Measurements from ENCODE around the gene TTR.

TTR gene

GRCh38 chr18:31612124-31612523 lies 20.4 kb downstream of the TTR start:
- H2BK5ac ChIP-seq (ENCODE audit: low read length) = no peak overlapping the region
- H2BK15ac ChIP-seq (ENCODE audit: low read length) = no peak overlapping the region
- H3K23ac ChIP-seq (ENCODE audit: low read depth, low read length, poor library complexity) = no peak overlapping the region
- H3K36me3 ChIP-seq (replicated peaks in 1 of 2; ENCODE audit: control insufficient read depth in 2 of 2, insufficient read depth in 2 of 2, low read length in 2 of 2) = no peaks in the 10 kb centered on the region
- H3K14ac ChIP-seq (ENCODE audit: low read length) = no peak overlapping the region
- no peak overlapping the region for H4K8ac ChIP-seq (ENCODE audit: low read depth, low read length)
- no peaks in the 10 kb centered on the region for H3K27me3 ChIP-seq (ENCODE audit: control insufficient read depth in 3 of 3, insufficient read depth in 3 of 3, low read depth in 1 of 3, low read length in 3 of 3)
- H3K4me1 ChIP-seq (ENCODE audit: control insufficient read depth in 2 of 2, insufficient read depth in 1 of 2, low read depth in 1 of 2, low read length in 2 of 2) = no peaks in the 10 kb centered on the region
- no peak overlapping the region for H3K27ac ChIP-seq (replicated peaks; ENCODE audit: low read length)
- H3K4me3 ChIP-seq (ENCODE audit: low read length in 2 of 2) = no peak overlapping the region
- no peak overlapping the region for H3K4ac ChIP-seq (ENCODE audit: low read length)
- no peak overlapping the region for H3K18ac ChIP-seq (ENCODE audit: low read length)
- H2AK5ac ChIP-seq (ENCODE audit: low read depth, low read length) = no peak overlapping the region
- H4K91ac ChIP-seq (ENCODE audit: low read depth, low read length, poor library complexity) = no peak overlapping the region
- H3K9ac ChIP-seq (ENCODE audit: low read depth, low read length, poor library complexity) = no peak overlapping the region
- H2BK12ac ChIP-seq (ENCODE audit: low read length) = no peak overlapping the region
- H2BK120ac ChIP-seq (ENCODE audit: low read depth, low read length) = no peak overlapping the region
- no peaks in the 10 kb centered on the region for H3K79me1 ChIP-seq (ENCODE audit: low read depth, low read length)
- no peak for DNase-seq (ENCODE audit: low spot score)
- no peaks in the 10 kb centered on the region for H3K9me3 ChIP-seq (replicated peaks in 1 of 2; ENCODE audit: control insufficient read depth in 2 of 2, insufficient read depth in 1 of 2, low read depth in 1 of 2, low read length in 2 of 2)
- WGBS, 2 donors (ENCODE audit: extremely low coverage in 2 of 2, insufficient read length in 2 of 2, insufficient replicate concordance in 1 of 2) = no CpG with 5 or more reads among the region's 6 CpGs
- no peak overlapping the region for H3K4me2 ChIP-seq (ENCODE audit: insufficient read depth, low read length, poor library complexity, severe bottlenecking)
- no peak overlapping the region for H2AFZ ChIP-seq (ENCODE audit: low read length)

- Histone ChIP-seq H3K23ac (ENCODE audit: low read depth, low read length, poor library complexity) (no peak overlapping the region), H2AK5ac (ENCODE audit: low read depth, low read length) (no peak overlapping the region), H3K9ac (ENCODE audit: low read depth, low read length, poor library complexity) (no peak overlapping the region), H3K27me3 (ENCODE audit: control insufficient read depth in 3 of 3, insufficient read depth in 3 of 3, low read depth in 1 of 3, low read length in 3 of 3) (no peaks in the 10 kb centered on the region), H3K9me3 (replicated peaks in 1 of 2; ENCODE audit: control insufficient read depth in 2 of 2, insufficient read depth in 1 of 2, low read depth in 1 of 2, low read length in 2 of 2) (no peaks in the 10 kb centered on the region), H2AFZ (ENCODE audit: low read length) (no peak overlapping the region), H3K18ac (ENCODE audit: low read length) (no peak overlapping the region), H3K14ac (ENCODE audit: low read length) (no peak overlapping the region), H3K4ac (ENCODE audit: low read length) (no peak overlapping the region), H3K36me3 (replicated peaks in 1 of 2; ENCODE audit: control insufficient read depth in 2 of 2, insufficient read depth in 2 of 2, low read length in 2 of 2) (no peaks in the 10 kb centered on the region), H3K27ac (replicated peaks; ENCODE audit: low read length) (no peak overlapping the region), H2BK12ac (ENCODE audit: low read length) (no peak overlapping the region), H3K4me1 (ENCODE audit: control insufficient read depth in 2 of 2, insufficient read depth in 1 of 2, low read depth in 1 of 2, low read length in 2 of 2) (no peaks in the 10 kb centered on the region), H4K8ac (ENCODE audit: low read depth, low read length) (no peak overlapping the region), H4K91ac (ENCODE audit: low read depth, low read length, poor library complexity) (no peak overlapping the region), H2BK5ac (ENCODE audit: low read length) (no peak overlapping the region), H3K79me1 (ENCODE audit: low read depth, low read length) (no peaks in the 10 kb centered on the region), H3K4me2 (ENCODE audit: insufficient read depth, low read length, poor library complexity, severe bottlenecking) (no peak overlapping the region), H3K4me3 (ENCODE audit: low read length in 2 of 2) (no peak overlapping the region), H2BK120ac (ENCODE audit: low read depth, low read length) (no peak overlapping the region), H2BK15ac (ENCODE audit: low read length) (no peak overlapping the region)
- no peak for DNase-seq (ENCODE audit: low spot score)
- WGBS, 2 donors (ENCODE audit: extremely low coverage in 2 of 2, insufficient read length in 2 of 2, insufficient replicate concordance in 1 of 2) = 100% methylated on average over 1 of the region's 2 CpGs; no CpG with 5 or more reads in 1 of the 2 donors
These were observed 22.4 kb downstream of the TTR start for GRCh38 chr18:31614044-31614443.

- H2BK120ac ChIP-seq (ENCODE audit: low read depth, low read length) = no peak overlapping the region
- no peak overlapping the region for H4K8ac ChIP-seq (ENCODE audit: low read depth, low read length)
- no peak overlapping the region for H3K4me2 ChIP-seq (ENCODE audit: insufficient read depth, low read length, poor library complexity, severe bottlenecking)
- no peak overlapping the region for H2BK15ac ChIP-seq (ENCODE audit: low read length)
- H3K27ac ChIP-seq (replicated peaks; ENCODE audit: low read length) = no peak overlapping the region
- H3K4me1 ChIP-seq (ENCODE audit: control insufficient read depth in 2 of 2, insufficient read depth in 1 of 2, low read depth in 1 of 2, low read length in 2 of 2) = no peaks in the 10 kb centered on the region
- H3K23ac ChIP-seq (ENCODE audit: low read depth, low read length, poor library complexity) = no peak overlapping the region
- H3K36me3 ChIP-seq (replicated peaks in 1 of 2; ENCODE audit: control insufficient read depth in 2 of 2, insufficient read depth in 2 of 2, low read length in 2 of 2) = no peaks in the 10 kb centered on the region
- H4K91ac ChIP-seq (ENCODE audit: low read depth, low read length, poor library complexity) = no peak overlapping the region
- H3K27me3 ChIP-seq (ENCODE audit: control insufficient read depth in 3 of 3, insufficient read depth in 3 of 3, low read depth in 1 of 3, low read length in 3 of 3) = no peaks in the 10 kb centered on the region
- H3K4me3 ChIP-seq (ENCODE audit: low read length in 2 of 2) = no peak overlapping the region
- no peak overlapping the region for H2BK5ac ChIP-seq (ENCODE audit: low read length)
- H3K14ac ChIP-seq (ENCODE audit: low read length) = no peak overlapping the region
- H3K9ac ChIP-seq (ENCODE audit: low read depth, low read length, poor library complexity) = no peak overlapping the region
- no peak overlapping the region for H2BK12ac ChIP-seq (ENCODE audit: low read length)
- DNase-seq (ENCODE audit: low spot score) = no peak
- no peak overlapping the region for H3K18ac ChIP-seq (ENCODE audit: low read length)
- no peaks in the 10 kb centered on the region for H3K79me1 ChIP-seq (ENCODE audit: low read depth, low read length)
- no peak overlapping the region for H3K4ac ChIP-seq (ENCODE audit: low read length)
- H2AFZ ChIP-seq (ENCODE audit: low read length) = no peak overlapping the region
- no peaks in the 10 kb centered on the region for H3K9me3 ChIP-seq (replicated peaks in 1 of 2; ENCODE audit: control insufficient read depth in 2 of 2, insufficient read depth in 1 of 2, low read depth in 1 of 2, low read length in 2 of 2)
- WGBS, 2 donors (ENCODE audit: extremely low coverage in 2 of 2, insufficient read length in 2 of 2, insufficient replicate concordance in 1 of 2) = no CpG with 5 or more reads among the region's 4 CpGs
- H2AK5ac ChIP-seq (ENCODE audit: low read depth, low read length) = no peak overlapping the region
These were observed 24.9 kb downstream of the TTR start for GRCh38 chr18:31616586-31616985.

- Histone ChIP-seq H2BK12ac (ENCODE audit: low read length) (no peak overlapping the region), H4K8ac (ENCODE audit: low read depth, low read length) (no peak overlapping the region), H3K23ac (ENCODE audit: low read depth, low read length, poor library complexity) (no peak overlapping the region), H2BK120ac (ENCODE audit: low read depth, low read length) (no peak overlapping the region), H3K4ac (ENCODE audit: low read length) (no peak overlapping the region), H3K27me3 (ENCODE audit: control insufficient read depth in 3 of 3, insufficient read depth in 3 of 3, low read depth in 1 of 3, low read length in 3 of 3) (no peaks in the 10 kb centered on the region), H3K4me2 (ENCODE audit: insufficient read depth, low read length, poor library complexity, severe bottlenecking) (no peak overlapping the region), H2BK5ac (ENCODE audit: low read length) (no peak overlapping the region), H2AK5ac (ENCODE audit: low read depth, low read length) (no peak overlapping the region), H3K27ac (replicated peaks; ENCODE audit: low read length) (no peak overlapping the region), H3K79me1 (ENCODE audit: low read depth, low read length) (no peaks in the 10 kb centered on the region), H2AFZ (ENCODE audit: low read length) (no peak overlapping the region), H3K9me3 (replicated peaks in 1 of 2; ENCODE audit: control insufficient read depth in 2 of 2, insufficient read depth in 1 of 2, low read depth in 1 of 2, low read length in 2 of 2) (no peaks in the 10 kb centered on the region), H4K91ac (ENCODE audit: low read depth, low read length, poor library complexity) (no peak overlapping the region), H3K18ac (ENCODE audit: low read length) (no peak overlapping the region), H3K14ac (ENCODE audit: low read length) (no peak overlapping the region), H2BK15ac (ENCODE audit: low read length) (no peak overlapping the region), H3K36me3 (replicated peaks in 1 of 2; ENCODE audit: control insufficient read depth in 2 of 2, insufficient read depth in 2 of 2, low read length in 2 of 2) (no peaks in the 10 kb centered on the region), H3K9ac (ENCODE audit: low read depth, low read length, poor library complexity) (no peak overlapping the region), H3K4me3 (ENCODE audit: low read length in 2 of 2) (no peak overlapping the region), H3K4me1 (ENCODE audit: control insufficient read depth in 2 of 2, insufficient read depth in 1 of 2, low read depth in 1 of 2, low read length in 2 of 2) (no peaks in the 10 kb centered on the region)
- WGBS, 2 donors (ENCODE audit: extremely low coverage in 2 of 2, insufficient read length in 2 of 2, insufficient replicate concordance in 1 of 2) = no CpG with 5 or more reads among the region's 5 CpGs
- DNase-seq (ENCODE audit: low spot score) = no peak
These were observed 25.5 kb downstream of the TTR start for GRCh38 chr18:31617031-31617717.

Measured in neuronal stem cell (in vitro differentiated cells).